OCI-LY1 (cell line): Measurements from ENCODE around the gene YPEL2.
"Not testable (repeated sequence)": the region's sequence is repeated elsewhere in the genome, so short reads cannot be mapped to it uniquely, and the experiment has no call there.

Experiments
- H2AFZ ChIP-seq: fragments of 200-600 bp; sonication (generic), shearing (Covaris generic); 2 replicates; pipeline ENCODE4 v1.6.0; 2014; ENCODE audit warnings: antibody characterized with exemption, mild to moderate bottlenecking, low read length
- H3F3A ChIP-seq: fragments of 200-600 bp; sonication (generic), shearing (Covaris generic); 2 replicates; pipeline ENCODE4 v1.6.0; 2014; ENCODE audit warnings: mild to moderate bottlenecking, antibody characterized with exemption, low read length, moderate library complexity; ENCODE audit not compliant: insufficient read depth
- H3K27ac ChIP-seq: fragments of 200-600 bp; sonication (generic); 2 replicates; pipeline ENCODE4 v1.5.1; 2014; ENCODE audit warnings: low read length, mixed run types, mild to moderate bottlenecking, low read depth; ENCODE audit not compliant: poor library complexity, severe bottlenecking
- H3K27me3 ChIP-seq: fragments of 200-600 bp; sonication (generic); 2 replicates; pipeline ENCODE4 v1.6.0; 2014; ENCODE audit warnings: antibody characterized with exemption, mild to moderate bottlenecking, low read length, moderate library complexity; ENCODE audit not compliant: insufficient read depth
- H3K36me3 ChIP-seq: fragments of 200-600 bp; sonication (generic); 2 replicates; pipeline ENCODE4 v1.6.1; 2014; ENCODE audit warnings: mild to moderate bottlenecking, antibody characterized with exemption, low read length, moderate library complexity, mixed read lengths; ENCODE audit not compliant: insufficient read depth
- H3K4me1 ChIP-seq: fragments of 200-600 bp; sonication (generic); 2 replicates; pipeline ENCODE4 v1.5.1; 2014; ENCODE audit warnings: mild to moderate bottlenecking, low read length, moderate library complexity; ENCODE audit not compliant: insufficient read depth, severe bottlenecking
- H3K4me2 ChIP-seq: fragments of 200-600 bp; sonication (generic), shearing (Covaris generic); 2 replicates; pipeline ENCODE4 v1.6.1; 2014; ENCODE audit warnings: low read length
- H3K4me3 ChIP-seq: fragments of 200-600 bp; sonication (generic); 2 replicates; pipeline ENCODE4 v1.5.1; 2014; ENCODE audit warnings: low read length, low read depth, mild to moderate bottlenecking, mixed read lengths; ENCODE audit not compliant: poor library complexity, severe bottlenecking
- H3K79me2 ChIP-seq: fragments of 200-600 bp; shearing (Covaris generic); 2 replicates; pipeline ENCODE4 v1.6.1; 2016; ENCODE audit warnings: mixed run types, low read length, mixed read lengths; ENCODE audit not compliant: insufficient read depth
- H3K9ac ChIP-seq: fragments of 200-600 bp; sonication (generic), shearing (Covaris generic); 2 replicates; pipeline ENCODE4 v1.6.1; 2014; ENCODE audit warnings: mild to moderate bottlenecking, low read length, mixed read lengths
- H3K9me2 ChIP-seq: fragments of 200-600 bp; sonication (generic), shearing (Covaris generic); 2 replicates; pipeline ENCODE4 v1.6.1; 2014; ENCODE audit warnings: low read depth, mild to moderate bottlenecking, low read length, mixed read lengths
- H3K9me3 ChIP-seq: fragments of 200-600 bp; shearing (Covaris generic); 2 replicates; pipeline ENCODE4 v1.6.1; 2014; ENCODE audit warnings: low read length, mixed read lengths
- H4K20me1 ChIP-seq: fragments of 200-600 bp; sonication (generic), shearing (Covaris generic); 2 replicates; pipeline ENCODE4 v1.6.0; 2016; ENCODE audit warnings: mild to moderate bottlenecking, low read length; ENCODE audit not compliant: insufficient read depth
- CTCF ChIP-seq: fragments of 200-600 bp; sonication (generic), shearing (Covaris generic); IDR thresholded peaks from 2 replicates; pipeline ENCODE4 v1.5.1; 2017; ENCODE audit warnings: mild to moderate bottlenecking, antibody characterized with exemption, low read length, moderate library complexity, mixed read lengths
- EZH2 ChIP-seq: fragments of 200-600 bp; sonication (generic), shearing (Covaris generic); IDR thresholded peaks from 2 replicates; pipeline ENCODE4 v1.8.0; 2017; ENCODE audit warnings: borderline replicate concordance, mixed run types, mild to moderate bottlenecking, antibody characterized with exemption, low read length, moderate library complexity, mixed read lengths

YPEL2 gene

GRCh38 chr17:59409336-59410048 lies 78.0 kb downstream of the YPEL2 start:
- H3K27me3 ChIP-seq = no peaks in the 10 kb centered on the region
- H3K4me2 ChIP-seq = no peak overlapping the region
- no peaks in the 10 kb centered on the region for H3F3A ChIP-seq

GRCh38 chr17:59410049-59410437 lies 78.6 kb downstream of the YPEL2 start:
- H4K20me1 ChIP-seq = no peaks in the 10 kb centered on the region
- H3K9ac ChIP-seq = no peak overlapping the region
- no peak overlapping the region for H3K4me3 ChIP-seq
- H3K4me2 ChIP-seq = no peak overlapping the region
- H3K36me3 ChIP-seq = no peaks in the 10 kb centered on the region
- no peaks in the 10 kb centered on the region for H3F3A ChIP-seq
- TF ChIP-seq EZH2 = no peak
- no peak for TF ChIP-seq CTCF
- H3K9me2 ChIP-seq = no peaks in the 10 kb centered on the region
- no peak overlapping the region for H3K27ac ChIP-seq
- no peaks in the 10 kb centered on the region for H3K79me2 ChIP-seq
- no peaks in the 10 kb centered on the region for H3K27me3 ChIP-seq
- no peaks in the 10 kb centered on the region for H3K9me3 ChIP-seq
- no peak overlapping the region for H2AFZ ChIP-seq
- H3K4me1 ChIP-seq = no peaks in the 10 kb centered on the region

More at GRCh38 chr17:59409336-59410048, 78.0 kb downstream of the YPEL2 start:
- no peaks in the 10 kb centered on the region for H4K20me1 ChIP-seq
- no peaks in the 10 kb centered on the region for H3K79me2 ChIP-seq
- no peak overlapping the region for H3K4me3 ChIP-seq
- H3K9ac ChIP-seq = no peak overlapping the region
- H3K4me1 ChIP-seq = no peaks in the 10 kb centered on the region
- H3K36me3 ChIP-seq = no peaks in the 10 kb centered on the region
- no peaks in the 10 kb centered on the region for H3K9me2 ChIP-seq
- no peak overlapping the region for H3K27ac ChIP-seq
- TF ChIP-seq EZH2 (no peak), CTCF (no peak)
- no peaks in the 10 kb centered on the region for H3K9me3 ChIP-seq
- no peak overlapping the region for H2AFZ ChIP-seq

- not testable (repeated sequence) for H3K4me2 ChIP-seq, H3K27me3 ChIP-seq, H3K27ac ChIP-seq
Observed at GRCh38 chr17:59412431-59412830, 81.0 kb downstream of the YPEL2 start.

More at GRCh38 chr17:59412431-59412830, 81.0 kb downstream of the YPEL2 start:
- H3K4me3 ChIP-seq, H3K4me1 ChIP-seq, H3F3A ChIP-seq, H3K9ac ChIP-seq, H3K36me3 ChIP-seq, H2AFZ ChIP-seq, H3K9me2 ChIP-seq, H3K9me3 ChIP-seq, H3K79me2 ChIP-seq, H4K20me1 ChIP-seq: not testable (repeated sequence)
